K562 (cell line): ENCODE data around the gene CFAP54. TPM values are rescaled to one million over a fixed set of nuclear protein-coding genes. Genes with fewer than 3 reads are reported as not detected.

Experiments
- ATAC-seq: fragments of 200-7000 bp; cut with Tn5 transposase; 3 replicates; pipeline ENCODE4 v1.9.1; 2020; ENCODE audit warnings: moderate library complexity
- BruUV-seq: library from RNA; stranded (reverse); fragments of 400-500 nt; replicated peaks from 2 replicates; lab custom pipeline; 2021; lab: Mats Ljungman, UMichigan
- CTCF ChIA-PET: fragments of 300-600 bp; formaldehyde crosslinking; extraction: SDS; loops from one replicate; lab custom pipeline; 2021; ENCODE audit warnings: low intra/inter-chr PET ratio; lab: Yijun Ruan, JAX
- POLR2A ChIA-PET: fragments of 300-600, 350-650 bp; sonication (Branson Sonifier 250); formaldehyde crosslinking; extraction: SDS; loops from one replicate; lab custom pipeline; 2021; ENCODE audit warnings: antibody characterized with exemption, inconsistent platforms; lab: Yijun Ruan, JAX
- DNase-seq, 4 experiments: peaks; one replicate each; pipeline versions ENCODE4 v3.0.0 to v3.0.0-alpha.2; 2011 to 2018; ENCODE audit warnings: low spot score in 3 of 4, mixed read lengths in 3 of 4; ENCODE audit errors: extremely low read depth in 1 of 4
- FAIRE-seq: peaks from 2 replicates; lab custom pipeline; 2011; peaks lifted over from hg19 to GRCh38; lab: Jason Lieb, UNC
- H2AFZ ChIP-seq: 2 replicates; pipeline ENCODE4 v1.6.0; 2011; ENCODE audit warnings: low read depth, low read length, control low read depth, inconsistent platforms
- H3K27ac ChIP-seq: fragments of 200-600 bp; 3 replicates; pipeline ENCODE4 v1.8.0; 2011; ENCODE audit warnings: low read depth, mild to moderate bottlenecking, control low read depth, inconsistent platforms, low read length, moderate library complexity, mixed read lengths; ENCODE audit errors: extremely low read depth
- H3K27me3 ChIP-seq, 2 experiments: fragments of 300-600 bp in 1 of 2; 2 replicates in 1 of 2; 3 replicates in 1 of 2; pipeline versions ENCODE4 v1.6.0 to v1.8.0; 2011; ENCODE audit warnings: inconsistent platforms in 2 of 2, low read length in 2 of 2, mild to moderate bottlenecking in 1 of 2, mixed read lengths in 1 of 2, moderate library complexity in 1 of 2; ENCODE audit not compliant: control insufficient read depth in 2 of 2, insufficient read depth in 2 of 2
- H3K36me3 ChIP-seq: fragments of 300-600 bp; 3 replicates; pipeline ENCODE4 v1.8.0; 2011; ENCODE audit warnings: mild to moderate bottlenecking, low read length, inconsistent platforms; ENCODE audit not compliant: control insufficient read depth, insufficient read depth
- H3K4me1 ChIP-seq, 2 experiments: fragments of 200-600 bp in 1 of 2; replicated peaks in 1 of 2; 2 replicates in 1 of 2; 3 replicates in 1 of 2; pipeline versions ENCODE4 v1.5.1 to v1.8.0; 2011; ENCODE audit warnings: inconsistent platforms in 2 of 2, low read length in 2 of 2, mild to moderate bottlenecking in 1 of 2, mixed read lengths in 1 of 2, moderate library complexity in 1 of 2; ENCODE audit not compliant: control insufficient read depth in 2 of 2, insufficient read depth in 2 of 2
- H3K4me2 ChIP-seq: 2 replicates; pipeline ENCODE4 v1.6.1; 2011; ENCODE audit warnings: low read length, control low read depth, inconsistent platforms, mixed read lengths; ENCODE audit not compliant: insufficient read depth
- H3K4me3 ChIP-seq: fragments of 200-600 bp; sonication (generic), shearing (Covaris generic); 2 replicates; pipeline ENCODE4 v1.5.1; 2016; ENCODE audit warnings: control low read depth, inconsistent platforms
- H3K79me2 ChIP-seq: fragments of 200-600 bp; 3 replicates; pipeline ENCODE4 v1.8.0; 2011; ENCODE audit warnings: low read length, inconsistent platforms; ENCODE audit not compliant: control insufficient read depth, insufficient read depth
- H3K9ac ChIP-seq, 2 experiments: 2 replicates each; pipeline versions ENCODE4 v1.6.0 to v1.6.1; 2011; ENCODE audit warnings: low read depth in 2 of 2, low read length in 2 of 2, control low read depth in 1 of 2, inconsistent platforms in 1 of 2, mild to moderate bottlenecking in 1 of 2, mixed read lengths in 1 of 2; ENCODE audit not compliant: insufficient read depth in 1 of 2
- H3K9me1 ChIP-seq: one replicate; pipeline ENCODE4 v1.6.0; 2011; ENCODE audit warnings: inconsistent platforms, mild to moderate bottlenecking, low read length, moderate library complexity; ENCODE audit not compliant: control insufficient read depth, insufficient read depth
- H3K9me3 ChIP-seq: replicated peaks from 2 replicates; pipeline ENCODE4 v1.5.1; 2011; ENCODE audit warnings: low read depth, low read length, inconsistent platforms; ENCODE audit not compliant: control insufficient read depth, insufficient read depth
- H4K20me1 ChIP-seq: replicated peaks from 2 replicates; pipeline ENCODE4 v1.6.1; 2011; ENCODE audit warnings: low read length, inconsistent platforms, mixed read lengths; ENCODE audit not compliant: control insufficient read depth, insufficient read depth
- DNMT1 ChIP-seq: fragments of 450-650 bp; IDR thresholded peaks from 2 replicates; pipeline ENCODE4 v1.6.1; 2016; ENCODE audit warnings: antibody characterized with exemption, mild to moderate bottlenecking
- JUND ChIP-seq, 2 experiments: IDR thresholded peaks; 2 replicates in 1 of 2; 3 replicates in 1 of 2; pipeline ENCODE4 v1.6.1; 2011; ENCODE audit warnings: borderline replicate concordance in 2 of 2, low read depth in 2 of 2, low read length in 2 of 2, improper control_type of control experiment in 1 of 2, missing biosample characterization in 1 of 2, missing genetic modification characterization in 1 of 2, missing genetic modification reagents in 1 of 2
- RHOXF2B ChIP-seq: fragments of 250-450 bp; sonication (Bioruptor Pico); conservative IDR thresholded peaks from 2 replicates; pipeline ENCODE4 v1.5.1; 2021
- SNRNP70 ChIP-seq: fragments of 200-400 bp; formaldehyde crosslinking; optimal IDR thresholded peaks from 2 replicates; pipeline ENCODE3; 2017; ENCODE audit warnings: low read depth, low read length
- SRF ChIP-seq, 2 experiments: fragments of 250-450, 450-650 bp in 1 of 2; sonication (Bioruptor Pico) in 1 of 2; sonication (generic) in 1 of 2; formaldehyde crosslinking; IDR thresholded peaks; 2 replicates each; pipeline versions ENCODE4 v1.5.0 to v1.5.1; 2020 to 2022; ENCODE audit warnings: mild to moderate bottlenecking in 1 of 2, missing genetic modification reagents in 1 of 2
- TBL1XR1 ChIP-seq, 2 experiments: IDR thresholded peaks; 2 replicates each; pipeline ENCODE4 v1.6.1; 2012; ENCODE audit warnings: improper control_type of control experiment in 2 of 2, low read length in 2 of 2, mild to moderate bottlenecking in 1 of 2
- ZNF263 ChIP-seq: sonication (generic); formaldehyde crosslinking; IDR thresholded peaks from 2 replicates; pipeline ENCODE4 v1.8.0; 2022; ENCODE audit warnings: mild to moderate bottlenecking, missing genetic modification reagents, borderline replicate concordance
- ZNF274 ChIP-seq: IDR thresholded peaks from 2 replicates; pipeline ENCODE4 v1.6.1; 2011; ENCODE audit warnings: low read depth, mild to moderate bottlenecking, low read length, moderate library complexity, borderline replicate concordance
- ZNF551 ChIP-seq: fragments of 250-450 bp; sonication (Bioruptor Pico); IDR thresholded peaks from 2 replicates; pipeline ENCODE4 v1.5.0; 2021; ENCODE audit warnings: mild to moderate bottlenecking, moderate library complexity
- WGBS: fragments of 100-300 bp; shearing (Covaris generic); methylation state at CpG from one replicate; pipeline ENCODE4 v1.1.6; 2016; ENCODE audit warnings: low coverage, mixed read lengths; ENCODE audit not compliant: insufficient coverage; ENCODE audit errors: missing lambda C conversion rate; 5-methylcytosine and 5-hydroxymethylcytosine counted together
- in situ Hi-C: fragments of 300-500 bp; cut with MboI; formaldehyde crosslinking; loops from 4 replicates; pipeline ENCODE4 v1.15.0; 2018; ENCODE audit warnings: inconsistent platforms, mixed read lengths
- intact Hi-C: fragments of 100-400 bp; cut with micrococcal nuclease; formaldehyde crosslinking; loops from 2 replicates; pipeline ENCODE4 v1.14.2; 2022
- polyA plus RNA-seq, 8 experiments: library from polyadenylated mRNA; depleted of rRNA in 4 of 8; stranded (reverse) in 5 of 8; unstranded in 3 of 8; fragments of >200 nt; fragmentation: Nextera tagmentation in 2 of 8; fragmentation: Illumina TruSeq in 1 of 8; extraction: Ambion mirVana in 2 of 8; extraction: Trizol in 1 of 8; gene quantifications; 2 replicates each; pipeline versions ENCODE4 v1.2.1 to v1.2.3, GENCODE V29; 2011 to 2014; ENCODE audit warnings: inconsistent platforms in 1 of 8, missing spikeins in 1 of 8
- total RNA-seq, 7 experiments: library from RNA; depleted of rRNA in 6 of 7; stranded (reverse); fragments of >200 nt in 6 of 7; fragmentation: Illumina TruSeq in 2 of 7; extraction: Trizol in 2 of 7; gene quantifications; 2 replicates each; pipeline versions ENCODE4 v1.2.1 to v1.2.3, GENCODE V29; 2011 to 2021; ENCODE audit warnings: low replicate concordance in 1 of 7
- TF ChIP-seq, protein P1 (sequence below): fragments of 250-450 bp; sonication (Bioruptor Pico); IDR thresholded peaks from 2 replicates; pipeline ENCODE4 v1.4.0; 2020; ENCODE audit warnings: mild to moderate bottlenecking, moderate library complexity
- TF ChIP-seq, protein P2 (sequence below): sonication (generic); formaldehyde crosslinking; IDR thresholded peaks from 2 replicates; pipeline ENCODE4 v1.8.0; 2023; ENCODE audit warnings: mild to moderate bottlenecking, missing genetic modification reagents
- TF ChIP-seq, protein P3 (sequence below): fragments of 250-450 bp; sonication (Bioruptor Pico); IDR thresholded peaks from 2 replicates; pipeline ENCODE4 v1.5.0; 2020; ENCODE audit warnings: mild to moderate bottlenecking, borderline replicate concordance
- TF ChIP-seq, protein P4 (sequence below): fragments of 250-450 bp; sonication (Bioruptor Pico); IDR thresholded peaks from 2 replicates; pipeline ENCODE4 v1.5.0; 2021; ENCODE audit warnings: mild to moderate bottlenecking, borderline replicate concordance

CFAP54 gene
- total and polyA plus RNA-seq, 9 of the 15 experiments (the other 6 are each of a cell fraction or from before 2014, with no cell fraction given): 0.03 to 0.23 (median 0.10) TPM; not detected in 3

DNA sequence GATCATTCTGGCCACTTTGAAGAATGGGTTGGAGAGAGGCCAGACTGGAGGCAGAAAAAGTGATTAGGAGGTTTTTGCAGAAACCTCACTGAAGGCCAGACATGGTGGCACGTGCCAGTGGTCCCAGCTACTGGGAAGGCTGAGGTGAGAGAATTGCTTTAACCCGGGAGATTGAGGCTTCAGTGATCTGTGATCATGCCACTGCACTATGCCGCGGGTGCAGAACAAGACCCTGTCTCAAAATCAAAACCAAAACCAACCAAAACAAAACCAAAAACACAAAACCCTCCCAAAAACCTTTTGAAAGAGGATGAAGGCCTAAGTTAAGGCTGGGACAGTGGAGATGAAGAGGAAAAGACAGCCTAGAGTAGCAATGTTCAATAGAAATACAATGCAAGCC, 15.2 kb upstream of the CFAP54 start (continued):
- no peak for TF ChIP-seq SRF (CRISPR knock-in tag; IDR thresholded peaks at IDR 0.05)

DNA sequence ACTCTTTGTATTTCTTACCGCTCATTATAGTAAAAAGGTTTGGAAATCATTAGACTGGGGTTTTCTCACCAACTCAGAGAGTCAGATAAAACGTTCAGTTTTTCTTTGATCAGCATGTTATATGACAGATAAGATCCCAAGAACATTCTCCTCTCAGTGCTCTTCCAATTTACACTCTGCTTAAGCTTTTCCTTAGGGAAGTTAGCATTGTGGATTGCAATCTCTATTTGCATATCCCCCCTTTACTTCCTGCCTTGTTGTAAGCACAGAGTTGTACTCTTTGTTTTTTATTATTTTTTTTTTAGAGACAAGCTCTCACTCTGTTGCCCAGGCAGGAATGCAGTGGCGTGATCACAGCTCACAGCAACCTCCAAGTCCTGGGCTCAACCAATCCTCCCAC, 11.4 kb upstream of the CFAP54 start:
- no peak for FAIRE-seq
- no peaks in the 10 kb centered on the region; a peak in 1 of 5 replicates for H3K4me1 ChIP-seq
- CTCF ChIA-PET: no interaction called here
- no peak overlapping the region for H3K4me3 ChIP-seq
- no peaks in the 10 kb centered on the region for H3K9me3 ChIP-seq
- H3K79me2 ChIP-seq: no peaks in the 10 kb centered on the region
- no peaks in the 10 kb centered on the region for H3K9me1 ChIP-seq
- no peaks in the 10 kb centered on the region for H3K36me3 ChIP-seq
- no peak overlapping the region for H2AFZ ChIP-seq
- POLR2A ChIA-PET: interaction anchor here (0.5 kb wide), 1 partner anchor 49 kb away, joined by 3 read pairs; no protein-coding TSS in a partner anchor
- no peak overlapping the region for H3K4me2 ChIP-seq
- H3K9ac ChIP-seq: no peak overlapping the region
- no peak overlapping the region for H3K27ac ChIP-seq
- H3K27me3 ChIP-seq: no peaks in the 10 kb centered on the region; a peak in 2 of 5 replicates
- no peak for DNase-seq
- BruUV-seq: no TSS peak
- intact Hi-C loops: no loop called here
- no peaks in the 10 kb centered on the region for H4K20me1 ChIP-seq
- 23% methylated on average over 3 of the region's 3 CpGs for WGBS
- in situ Hi-C loops: no loop called here
- no peak for ATAC-seq
- no peak for TF ChIP-seq TBL1XR1 (IDR thresholded peaks at IDR 0.05; ENCODE audit: low read length in 2 of 2)
- no peak for TF ChIP-seq ZNF263 (CRISPR knock-in tag)
- TF ChIP-seq, protein P1, sequence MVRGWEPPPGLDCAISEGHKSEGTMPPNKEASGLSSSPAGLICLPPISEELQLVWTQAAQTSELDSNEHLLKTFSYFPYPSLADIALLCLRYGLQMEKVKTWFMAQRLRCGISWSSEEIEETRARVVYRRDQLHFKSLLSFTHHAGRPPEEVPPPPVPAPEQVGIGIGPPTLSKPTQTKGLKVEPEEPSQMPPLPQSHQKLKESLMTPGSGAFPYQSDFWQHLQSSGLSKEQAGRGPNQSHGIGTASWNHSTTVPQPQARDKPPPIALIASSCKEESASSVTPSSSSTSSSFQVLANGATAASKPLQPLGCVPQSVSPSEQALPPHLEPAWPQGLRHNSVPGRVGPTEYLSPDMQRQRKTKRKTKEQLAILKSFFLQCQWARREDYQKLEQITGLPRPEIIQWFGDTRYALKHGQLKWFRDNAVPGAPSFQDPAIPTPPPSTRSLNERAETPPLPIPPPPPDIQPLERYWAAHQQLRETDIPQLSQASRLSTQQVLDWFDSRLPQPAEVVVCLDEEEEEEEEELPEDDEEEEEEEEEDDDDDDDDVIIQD (CRISPR knock-in tag): no peak
- TF ChIP-seq RHOXF2B: no peak
- TF ChIP-seq, protein P2, sequence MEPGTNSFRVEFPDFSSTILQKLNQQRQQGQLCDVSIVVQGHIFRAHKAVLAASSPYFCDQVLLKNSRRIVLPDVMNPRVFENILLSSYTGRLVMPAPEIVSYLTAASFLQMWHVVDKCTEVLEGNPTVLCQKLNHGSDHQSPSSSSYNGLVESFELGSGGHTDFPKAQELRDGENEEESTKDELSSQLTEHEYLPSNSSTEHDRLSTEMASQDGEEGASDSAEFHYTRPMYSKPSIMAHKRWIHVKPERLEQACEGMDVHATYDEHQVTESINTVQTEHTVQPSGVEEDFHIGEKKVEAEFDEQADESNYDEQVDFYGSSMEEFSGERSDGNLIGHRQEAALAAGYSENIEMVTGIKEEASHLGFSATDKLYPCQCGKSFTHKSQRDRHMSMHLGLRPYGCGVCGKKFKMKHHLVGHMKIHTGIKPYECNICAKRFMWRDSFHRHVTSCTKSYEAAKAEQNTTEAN (CRISPR knock-in tag): no peak
- no peak for TF ChIP-seq SRF (CRISPR knock-in tag; IDR thresholded peaks at IDR 0.05)
- no peak for TF ChIP-seq ZNF551
- no peak for TF ChIP-seq SNRNP70
- no peak for TF ChIP-seq DNMT1
- TF ChIP-seq ZNF274: no peak
- TF ChIP-seq, protein P3, sequence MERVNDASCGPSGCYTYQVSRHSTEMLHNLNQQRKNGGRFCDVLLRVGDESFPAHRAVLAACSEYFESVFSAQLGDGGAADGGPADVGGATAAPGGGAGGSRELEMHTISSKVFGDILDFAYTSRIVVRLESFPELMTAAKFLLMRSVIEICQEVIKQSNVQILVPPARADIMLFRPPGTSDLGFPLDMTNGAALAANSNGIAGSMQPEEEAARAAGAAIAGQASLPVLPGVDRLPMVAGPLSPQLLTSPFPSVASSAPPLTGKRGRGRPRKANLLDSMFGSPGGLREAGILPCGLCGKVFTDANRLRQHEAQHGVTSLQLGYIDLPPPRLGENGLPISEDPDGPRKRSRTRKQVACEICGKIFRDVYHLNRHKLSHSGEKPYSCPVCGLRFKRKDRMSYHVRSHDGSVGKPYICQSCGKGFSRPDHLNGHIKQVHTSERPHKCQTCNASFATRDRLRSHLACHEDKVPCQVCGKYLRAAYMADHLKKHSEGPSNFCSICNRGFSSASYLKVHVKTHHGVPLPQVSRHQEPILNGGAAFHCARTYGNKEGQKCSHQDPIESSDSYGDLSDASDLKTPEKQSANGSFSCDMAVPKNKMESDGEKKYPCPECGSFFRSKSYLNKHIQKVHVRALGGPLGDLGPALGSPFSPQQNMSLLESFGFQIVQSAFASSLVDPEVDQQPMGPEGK (CRISPR knock-in tag): no peak
- TF ChIP-seq, protein P4, sequence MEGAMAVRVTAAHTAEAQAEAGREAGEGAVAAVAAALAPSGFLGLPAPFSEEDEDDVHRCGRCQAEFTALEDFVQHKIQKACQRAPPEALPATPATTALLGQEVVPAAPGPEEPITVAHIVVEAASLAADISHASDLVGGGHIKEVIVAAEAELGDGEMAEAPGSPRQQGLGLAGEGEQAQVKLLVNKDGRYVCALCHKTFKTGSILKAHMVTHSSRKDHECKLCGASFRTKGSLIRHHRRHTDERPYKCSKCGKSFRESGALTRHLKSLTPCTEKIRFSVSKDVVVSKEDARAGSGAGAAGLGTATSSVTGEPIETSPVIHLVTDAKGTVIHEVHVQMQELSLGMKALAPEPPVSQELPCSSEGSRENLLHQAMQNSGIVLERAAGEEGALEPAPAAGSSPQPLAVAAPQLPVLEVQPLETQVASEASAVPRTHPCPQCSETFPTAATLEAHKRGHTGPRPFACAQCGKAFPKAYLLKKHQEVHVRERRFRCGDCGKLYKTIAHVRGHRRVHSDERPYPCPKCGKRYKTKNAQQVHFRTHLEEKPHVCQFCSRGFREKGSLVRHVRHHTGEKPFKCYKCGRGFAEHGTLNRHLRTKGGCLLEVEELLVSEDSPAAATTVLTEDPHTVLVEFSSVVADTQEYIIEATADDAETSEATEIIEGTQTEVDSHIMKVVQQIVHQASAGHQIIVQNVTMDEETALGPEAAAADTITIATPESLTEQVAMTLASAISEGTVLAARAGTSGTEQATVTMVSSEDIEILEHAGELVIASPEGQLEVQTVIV (CRISPR knock-in tag): no peak
- no peak for TF ChIP-seq JUND (IDR thresholded peaks at IDR 0.05; ENCODE audit: borderline replicate concordance, low read depth, low read length)
- no peak for TF ChIP-seq JUND (tag; IDR thresholded peaks at IDR 0.05; ENCODE audit: borderline replicate concordance, low read depth, low read length)
